Smooth muscle cell (in vitro differentiated cells): ENCODE data around the gene FAM53C. TPM values are rescaled to one million over a fixed set of nuclear protein-coding genes. Genes with fewer than 3 reads are reported as not detected.

Experiments used
- DNase-seq: peaks from one replicate; lab custom pipeline; 2025; ENCODE audit not compliant: unreplicated experiment; lab: John Stamatoyannopoulos, UW
- H2AFZ ChIP-seq: fragments of 200-600 bp; sonication (generic); 2 replicates; pipeline ENCODE4 v1.6.0; 2016; ENCODE audit warnings: antibody characterized with exemption, low read depth, mild to moderate bottlenecking
- H3F3A ChIP-seq: fragments of 200-600 bp; sonication (generic); 2 replicates; pipeline ENCODE4 v1.6.0; 2017; ENCODE audit warnings: antibody characterized with exemption, low read depth
- H3K27ac ChIP-seq: fragments of 200-600 bp; sonication (generic); 2 replicates; pipeline ENCODE4 v1.5.1; 2016; ENCODE audit warnings: low read depth, mild to moderate bottlenecking
- H3K27me3 ChIP-seq: fragments of 200-600 bp; sonication (generic); 2 replicates; pipeline ENCODE4 v1.6.1; 2016; ENCODE audit warnings: low read depth, mild to moderate bottlenecking
- H3K36me3 ChIP-seq: fragments of 200-600 bp; sonication (generic); 2 replicates; pipeline ENCODE4 v1.5.1; 2016; ENCODE audit warnings: low read depth
- H3K4me1 ChIP-seq: fragments of 200-600 bp; sonication (generic); 2 replicates; pipeline ENCODE4 v1.5.1; 2016; ENCODE audit warnings: low read depth
- H3K4me2 ChIP-seq: fragments of 200-600 bp; sonication (generic); 2 replicates; pipeline ENCODE4 v1.6.0; 2016; ENCODE audit warnings: mild to moderate bottlenecking
- H3K4me3 ChIP-seq: fragments of 200-600 bp; sonication (generic); 2 replicates; pipeline ENCODE4 v1.5.1; 2016; ENCODE audit warnings: mild to moderate bottlenecking
- H3K79me2 ChIP-seq: fragments of 200-600 bp; sonication (generic); 2 replicates; pipeline ENCODE4 v1.6.0; 2016; ENCODE audit warnings: low read depth, mild to moderate bottlenecking
- H3K9ac ChIP-seq: fragments of 200-600 bp; sonication (generic); 2 replicates; pipeline ENCODE4 v1.6.0; 2016; ENCODE audit warnings: low read depth
- H3K9me3 ChIP-seq: fragments of 200-600 bp; sonication (generic); replicated peaks from 2 replicates; pipeline ENCODE4 v1.5.1; 2016; ENCODE audit warnings: low read depth
- H4K20me1 ChIP-seq: fragments of 200-600 bp; sonication (generic); 2 replicates; pipeline ENCODE4 v1.6.0; 2016; ENCODE audit warnings: low read depth
- CTCF ChIP-seq: fragments of 200-600 bp; sonication (generic); IDR thresholded peaks from 2 replicates; pipeline ENCODE4 v1.5.1; 2017; ENCODE audit warnings: borderline replicate concordance, mild to moderate bottlenecking, antibody characterized with exemption; ENCODE audit not compliant: insufficient read depth, poor library complexity, severe bottlenecking
- WGBS: methylation state at CpG from one replicate; pipeline ENCODE4 v1.1.7; 2016; ENCODE audit warnings: low lambda C conversion rate; 5-methylcytosine and 5-hydroxymethylcytosine counted together
- polyA plus RNA-seq: library from polyadenylated mRNA; unstranded; fragments of >200 nt; fragmentation: Nextera tagmentation; extraction: Ambion mirVana; gene quantifications from 2 replicates; pipeline ENCODE4 v1.2.1, GENCODE V29; 2016
- total RNA-seq: library from RNA; depleted of rRNA; stranded (reverse); fragments of >200 nt; gene quantifications from 2 replicates; pipeline ENCODE4 v1.2.3, GENCODE V29; 2014

Gene FAM53C
- total and polyA plus RNA-seq, 2 experiments from 2014 or later = 34.8 to 45.1 TPM

GRCh38 chr5:138331449-138332368 is 6.4 kb upstream of the FAM53C start, which contains the start of gene CDC25C:
CDC25C (minus strand) TSS chr5:138331804; CDS start chr5:138331180, 624 bp downstream.
- H3K4me2 ChIP-seq = peak within 1 kb of the TSS; percentile 97
- WGBS = 2% methylated on average over 55 of the region's 55 CpGs
- no peaks in the 10 kb centered on the region for H3K9me3 ChIP-seq
- no peaks in the 10 kb centered on the region for H4K20me1 ChIP-seq
- TF ChIP-seq CTCF = no peak
- peaks cover 11% of the 10 kb centered on the region for H3K4me1 ChIP-seq
- DNase-seq = peak; percentile 88
- no peaks in the 10 kb centered on the region for H3K36me3 ChIP-seq
- H3K9ac ChIP-seq = peak within 1 kb of the TSS; percentile 51
- H3K79me2 ChIP-seq = peaks cover 9% of the 10 kb centered on the region
- H3F3A ChIP-seq = no peaks in the 10 kb centered on the region
- H3K4me3 ChIP-seq = peak within 1 kb of the TSS; percentile 70
- no peaks in the 10 kb centered on the region for H3K27me3 ChIP-seq
- no peak within 1 kb of the TSS for H3K27ac ChIP-seq
- H2AFZ ChIP-seq = peak within 1 kb of the TSS; percentile 95

GRCh38 chr5:138334867-138335447 is 3.1 kb upstream of the FAM53C start:
- Histone ChIP-seq H3F3A (no peaks in the 10 kb centered on the region), H3K36me3 (no peaks in the 10 kb centered on the region), H3K4me3 (no peak overlapping the region), H3K9me3 (no peaks in the 10 kb centered on the region), H3K79me2 (peaks cover 25% of the 10 kb centered on the region), H3K9ac (no peak overlapping the region), H4K20me1 (peaks cover 17% of the 10 kb centered on the region), H3K4me2 (no peak overlapping the region), H3K4me1 (peaks cover 22% of the 10 kb centered on the region), H3K27me3 (no peaks in the 10 kb centered on the region), H2AFZ (no peak overlapping the region), H3K27ac (no peak overlapping the region)
- no peak for TF ChIP-seq CTCF
- 70% methylated on average over 3 of the region's 3 CpGs for WGBS
- no peak for DNase-seq

- peak overlapping the region; percentile 67 for H3K4me3 ChIP-seq
- peak overlapping the region; percentile 96 for H3K4me2 ChIP-seq
- no peaks in the 10 kb centered on the region for H3F3A ChIP-seq
- DNase-seq = peak; percentile 89
- H3K9ac ChIP-seq = peak overlapping the region; percentile 100
- peaks cover 2% of the 10 kb centered on the region for H3K36me3 ChIP-seq
- TF ChIP-seq CTCF = no peak
- peaks cover 40% of the 10 kb centered on the region for H3K79me2 ChIP-seq
- peaks cover 18% of the 10 kb centered on the region for H3K4me1 ChIP-seq
- H3K27ac ChIP-seq = peak overlapping the region; percentile 99
- H3K9me3 ChIP-seq = no peaks in the 10 kb centered on the region
- H3K27me3 ChIP-seq = no peaks in the 10 kb centered on the region
- peak overlapping the region; percentile 99 for H2AFZ ChIP-seq
- H4K20me1 ChIP-seq = peaks cover 39% of the 10 kb centered on the region
- 28% methylated on average over 13 of the region's 13 CpGs for WGBS
These were observed 948 bp upstream of the FAM53C start for GRCh38 chr5:138336952-138337684.
